Heart right ventricle (tissue), 16 donors: ENCODE measurements around the gene ALCAM. TPM values are rescaled to one million over a fixed set of nuclear protein-coding genes. Genes with fewer than 3 reads are reported as not detected.
"Not testable (repeated sequence)": the region's sequence is repeated elsewhere in the genome, so short reads cannot be mapped to it uniquely, and the experiment has no call there.

ENCODE experiments used
- ATAC-seq, 8 donors: fragments of 200-7000 bp; cut with Tn5 transposase; one replicate each; pipeline ENCODE4 v1.9.1; 2020; ENCODE audit warnings: mild to moderate bottlenecking in 8 of 8, moderate library complexity in 8 of 8, moderate number of reproducible peaks in 1 of 8
- DNase-seq, 2 donors: peaks; one replicate each; pipeline ENCODE4 v3.0.0-alpha.2; 2020
- H3K27ac ChIP-seq, 10 donors: fragments of 200-600 bp; sonication (generic) in 2 of 10; one replicate each; pipeline versions ENCODE4 v1.5.0 to v1.8.0; 2020 to 2022; ENCODE audit warnings: mild to moderate bottlenecking in 3 of 10
- H3K27me3 ChIP-seq, 7 donors: fragments of 200-600 bp; one replicate each; pipeline ENCODE4 v1.8.0; 2021 to 2022; ENCODE audit warnings: mild to moderate bottlenecking in 2 of 7
- H3K36me3 ChIP-seq, 9 donors: fragments of 200-600 bp; sonication (generic) in 1 of 9; one replicate each; pipeline versions ENCODE4 v1.5.0 to v1.8.0; 2020 to 2022; ENCODE audit warnings: mild to moderate bottlenecking in 2 of 9
- H3K4me1 ChIP-seq, 9 donors: fragments of 200-600 bp; sonication (generic) in 1 of 9; one replicate each; pipeline versions ENCODE4 v1.5.0 to v1.8.0; 2020 to 2022; ENCODE audit warnings: mild to moderate bottlenecking in 4 of 9
- H3K4me3 ChIP-seq, 10 donors: fragments of 200-600 bp; sonication (generic) in 2 of 10; one replicate each; pipeline versions ENCODE4 v1.5.0 to v1.8.0; 2020 to 2022; ENCODE audit warnings: mild to moderate bottlenecking in 7 of 10, moderate library complexity in 2 of 10
- H3K9me3 ChIP-seq, 11 donors: fragments of 200-600 bp in 10 of 11; sonication (generic) in 2 of 11; one replicate each; pipeline versions ENCODE4 v1.5.0 to v1.8.0; 2013 to 2022; ENCODE audit warnings: mild to moderate bottlenecking in 2 of 11, control low read depth in 1 of 11, moderate library complexity in 1 of 11
- CTCF ChIP-seq, 9 donors: fragments of 200-600 bp; sonication (generic) in 2 of 9; IDR thresholded peaks; one replicate each; pipeline versions ENCODE4 v1.5.0 to v1.8.0; 2021 to 2022; ENCODE audit warnings: antibody characterized with exemption in 9 of 9, mild to moderate bottlenecking in 5 of 9, moderate library complexity in 1 of 9
- WGBS, 2 donors: extraction: QIAGEN DNeasy Blood & Tissue Kit; methylation state at CpG; one replicate each; pipeline ENCODE4 v1.1.7; 2013; ENCODE audit warnings: inconsistent platforms in 1 of 2; 5-methylcytosine and 5-hydroxymethylcytosine counted together
- intact Hi-C, 10 donors: fragments of 100-400 bp; cut with DNase I; formaldehyde crosslinking; loops; one replicate each; pipeline versions ENCODE4 v1.11.1 to v1.14.2; 2022
- polyA plus RNA-seq, 2 donors: library from polyadenylated mRNA; stranded (reverse); fragments of 200-250 nt; gene quantifications; one replicate each; pipeline ENCODE4 v1.2.3, GENCODE V29; 2013
- total RNA-seq, 10 donors: library from RNA; stranded (reverse); fragmentation: NEBNext Ultra II Directional in 3 of 10; extraction: Animal tissue kit (Norgen Biotek cat#: 25700) in 3 of 10; gene quantifications; one replicate each; pipeline versions ENCODE4 v1.2.1 to v1.2.4, GENCODE V29; 2021 to 2023
- donor health status: Arrhythmogenic right ventricular cardiomyopathy.
- donor health status: ischemic (EF 13 %, LVEDD 7.1; RV severe dilation, severe dysfunction).
- donor health status: healthy with polysubstance abuse.
- donor health status: DM: no; HTN: yes; CAD: no.
- donor health status: DM: no; HTN: no; CAD: no.
- donor health status: ischemic (EF 25% LVEDD 6.9; RV normal size, moderate dysfunction).
- donor health status: ischemic (EF 25% LVEDD 5.7; RV mildly dilated, moderate dysfunction).
- donor health status: healthy.
- donor health status: DM: yes; HTN: yes; CAD: no.
- donor health status: Ischemic cardiomyopathy.
- donor health status: ischemic (EF 35%, LVEDD 5.7; RV mildly dilated, moderate dysfunction).
- donor health status: nonischemic (EF 11% LVEDD 7.7; RV severe dilation, severe dysfunction).
- donor health status: DM: yes; HTN: yes; CAD: no.
- donor health status: PGD.
- donor health status: ischemic (EF 29% LVEDD 5.4; RV normal size, mild dysfunction).
- donor health status: nonischemic (EF 23%, LVEDD 6.1; RV moderate dilation, normal function).

The ALCAM gene
- total and polyA plus RNA-seq, 12 donors, result 1.3 to 23.9 (median 3.6) TPM

GRCh38 chr3:105385179-105385578, 18.5 kb downstream of the ALCAM start:
- 92 to 97% methylated on average over 2 of the region's 2 CpGs for WGBS, 2 donors
- Histone ChIP-seq H3K27me3 (no peaks in the 10 kb centered on the region), H3K36me3 (no peaks in the 10 kb centered on the region), H3K4me1 (no peaks in the 10 kb centered on the region), H3K27ac (no peak overlapping the region), H3K4me3 (no peak overlapping the region), H3K9me3 (peaks cover 0 to 7% (median 0%) of the 10 kb centered on the region in 11 donors)
- no peak for ATAC-seq
- no peak for TF ChIP-seq CTCF (IDR thresholded peaks at IDR 0.05)
- no peak for DNase-seq
- intact Hi-C loops, result no loop called here

GRCh38 chr3:105385819-105386508, 19.3 kb downstream of the ALCAM start:
- intact Hi-C loops, result no loop called here
- Histone ChIP-seq H3K36me3 (no peaks in the 10 kb centered on the region), H3K27me3 (no peaks in the 10 kb centered on the region), H3K4me1 (no peaks in the 10 kb centered on the region), H3K4me3 (no peak overlapping the region), H3K27ac (no peak overlapping the region), H3K9me3 (peaks cover 0 to 14% (median 2%) of the 10 kb centered on the region in 11 donors)
- no peak for TF ChIP-seq CTCF (IDR thresholded peaks at IDR 0.05)
- DNase-seq (no peak), ATAC-seq (no peak)

- no peaks in the 10 kb centered on the region for H3K4me1 ChIP-seq
- no peaks in the 10 kb centered on the region for H3K36me3 ChIP-seq
- H3K9me3 ChIP-seq, result peaks cover 0 to 26% (median 8%) of the 10 kb centered on the region in 11 donors
- intact Hi-C loops, result no loop called here
- H3K27ac ChIP-seq, result no peak overlapping the region
- H3K27me3 ChIP-seq, result no peaks in the 10 kb centered on the region
- no peak overlapping the region for H3K4me3 ChIP-seq
- WGBS, 2 donors, result 82 to 87% methylated on average over 5 of the region's 5 CpGs
- no peak for DNase-seq
- ATAC-seq, result no peak
- no peak for TF ChIP-seq CTCF (IDR thresholded peaks at IDR 0.05)
These were observed 20.5 kb downstream of the ALCAM start for GRCh38 chr3:105387122-105387751.

- DNase-seq, result no peak
- no peaks in the 10 kb centered on the region for H3K36me3 ChIP-seq
- no peak for TF ChIP-seq CTCF (IDR thresholded peaks at IDR 0.05)
- ATAC-seq, result no peak
- no peak overlapping the region for H3K27ac ChIP-seq
- no peaks in the 10 kb centered on the region for H3K27me3 ChIP-seq
- H3K4me3 ChIP-seq, result no peak overlapping the region
- 63 to 67% methylated on average over 1 of the region's 1 CpG for WGBS, 2 donors
- H3K4me1 ChIP-seq, result no peaks in the 10 kb centered on the region
- peaks cover 0 to 35% (median 16%) of the 10 kb centered on the region in 11 donors for H3K9me3 ChIP-seq
- intact Hi-C loops, result no loop called here
These were observed 21.5 kb downstream of the ALCAM start for GRCh38 chr3:105388176-105388575.

- H3K9me3 ChIP-seq, result peaks cover 0 to 38% (median 16%) of the 10 kb centered on the region in 11 donors
- H3K4me1 ChIP-seq, DNase-seq, H3K4me3 ChIP-seq, intact Hi-C loops, ATAC-seq, H3K27ac ChIP-seq, H3K27me3 ChIP-seq, H3K36me3 ChIP-seq: not testable (repeated sequence)
- 92 to 95% methylated on average over 1 of the region's 1 CpG for WGBS, 2 donors
These were observed 23.1 kb downstream of the ALCAM start for GRCh38 chr3:105389759-105390158.

- ATAC-seq, DNase-seq, intact Hi-C loops, H3K4me3 ChIP-seq, H3K27me3 ChIP-seq, H3K4me1 ChIP-seq, H3K36me3 ChIP-seq, H3K27ac ChIP-seq: not testable (repeated sequence)
- H3K9me3 ChIP-seq, result peaks cover 0 to 38% (median 16%) of the 10 kb centered on the region in 11 donors
These were observed 25.9 kb downstream of the ALCAM start for GRCh38 chr3:105392598-105392997.
